ENCODE data around the gene FAM222A.

Gene FAM222A

GRCh38 chr12:109723311-109723881 lies 9.8 kb downstream of the FAM222A start:
- DNase-seq (ENCODE audit: extremely low read depth, low read depth) = no peak
- no peak for TF ChIP-seq CTCF (IDR thresholded peaks at IDR 0.05; ENCODE audit: low read depth, low read length)

GRCh38 chr12:109724321-109724892 lies 10.8 kb downstream of the FAM222A start:
- no peak for DNase-seq (ENCODE audit: extremely low read depth, low read depth)
- TF ChIP-seq CTCF (IDR thresholded peaks at IDR 0.05; ENCODE audit: low read depth, low read length) = no peak

GRCh38 chr12:109725321-109726105 lies 11.9 kb downstream of the FAM222A start:
- TF ChIP-seq CTCF (IDR thresholded peaks at IDR 0.05; ENCODE audit: low read depth, low read length) = no peak
- DNase-seq (ENCODE audit: extremely low read depth, low read depth) = no peak

GRCh38 chr12:109726106-109726497 lies 12.5 kb downstream of the FAM222A start:
- no peak for DNase-seq (ENCODE audit: extremely low read depth, low read depth)
- TF ChIP-seq CTCF (IDR thresholded peaks at IDR 0.05; ENCODE audit: low read depth, low read length) = no peak

- DNase-seq (ENCODE audit: extremely low read depth, low read depth) = no peak
- no peak for TF ChIP-seq CTCF (IDR thresholded peaks at IDR 0.05; ENCODE audit: low read depth, low read length)
Measured at GRCh38 chr12:109726511-109727038, 12.9 kb downstream of the FAM222A start.

GRCh38 chr12:109727039-109727723 lies 13.6 kb downstream of the FAM222A start:
- DNase-seq (ENCODE audit: extremely low read depth, low read depth) = no peak
- TF ChIP-seq CTCF (IDR thresholded peaks at IDR 0.05; ENCODE audit: low read depth, low read length) = no peak
